ENCODE results near the gene POMGNT2.

DNA sequence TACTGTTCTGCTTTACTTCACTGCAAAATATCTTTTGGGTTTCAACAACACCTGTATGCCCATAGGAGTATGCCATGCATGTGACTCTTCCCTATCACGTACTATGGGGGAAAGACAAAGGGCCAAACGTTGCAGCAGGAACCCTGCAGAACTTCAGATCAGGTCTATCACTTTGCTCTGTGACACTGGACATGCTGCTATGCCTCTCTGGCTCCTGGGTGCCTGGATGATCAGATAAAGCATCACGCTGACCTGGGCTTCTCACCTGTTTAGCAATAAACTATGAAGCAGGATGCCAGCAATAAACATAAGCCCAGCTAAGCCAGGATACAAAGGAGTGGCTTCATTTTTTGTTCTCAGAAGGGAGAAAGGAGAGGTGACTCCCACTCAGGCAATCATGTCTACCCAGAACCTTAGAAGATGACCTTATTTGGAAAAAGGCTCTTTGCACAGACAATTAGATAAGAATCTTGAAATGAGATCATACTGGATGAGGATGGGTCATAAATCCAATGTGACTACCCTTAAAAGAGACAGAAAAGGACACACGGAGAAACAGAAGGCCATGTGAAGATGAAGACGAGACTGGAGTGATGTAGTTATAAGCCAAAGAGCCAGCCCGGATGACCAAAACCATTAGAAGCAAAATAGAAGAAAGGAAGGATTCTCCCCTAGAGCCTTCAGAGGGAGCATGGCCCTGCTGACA is 19.3 kb downstream of the POMGNT2 start:
- TF ChIP-seq, protein P1, sequence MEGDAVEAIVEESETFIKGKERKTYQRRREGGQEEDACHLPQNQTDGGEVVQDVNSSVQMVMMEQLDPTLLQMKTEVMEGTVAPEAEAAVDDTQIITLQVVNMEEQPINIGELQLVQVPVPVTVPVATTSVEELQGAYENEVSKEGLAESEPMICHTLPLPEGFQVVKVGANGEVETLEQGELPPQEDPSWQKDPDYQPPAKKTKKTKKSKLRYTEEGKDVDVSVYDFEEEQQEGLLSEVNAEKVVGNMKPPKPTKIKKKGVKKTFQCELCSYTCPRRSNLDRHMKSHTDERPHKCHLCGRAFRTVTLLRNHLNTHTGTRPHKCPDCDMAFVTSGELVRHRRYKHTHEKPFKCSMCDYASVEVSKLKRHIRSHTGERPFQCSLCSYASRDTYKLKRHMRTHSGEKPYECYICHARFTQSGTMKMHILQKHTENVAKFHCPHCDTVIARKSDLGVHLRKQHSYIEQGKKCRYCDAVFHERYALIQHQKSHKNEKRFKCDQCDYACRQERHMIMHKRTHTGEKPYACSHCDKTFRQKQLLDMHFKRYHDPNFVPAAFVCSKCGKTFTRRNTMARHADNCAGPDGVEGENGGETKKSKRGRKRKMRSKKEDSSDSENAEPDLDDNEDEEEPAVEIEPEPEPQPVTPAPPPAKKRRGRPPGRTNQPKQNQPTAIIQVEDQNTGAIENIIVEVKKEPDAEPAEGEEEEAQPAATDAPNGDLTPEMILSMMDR (conservative IDR thresholded peaks at IDR 0.05; ENCODE audit: low read depth, low read length): no peak
- TF ChIP-seq EZH2 (IDR thresholded peaks at IDR 0.05; ENCODE audit: low read length, unreplicated experiment) (no peak), EZH2phosphoT487 (IDR thresholded peaks at IDR 0.05; ENCODE audit: borderline replicate concordance, low read length) (no peak)

All from PC-3 (cell line).